ENCODE data around the gene TANGO2. TPM values are rescaled to one million over a fixed set of nuclear protein-coding genes. Genes with fewer than 3 reads are reported as not detected.

TANGO2 gene
- total RNA-seq, 1 donor from 2014 or later: 20.9 TPM

GRCh38 chr22:19992921-19993355, 28.0 kb upstream of the TANGO2 start:
- Histone ChIP-seq H3K27me3 (ENCODE audit: control insufficient read depth, insufficient read depth, low read length) (no peaks in the 10 kb centered on the region), H3K4me3 (ENCODE audit: low read depth, low read length) (no peak overlapping the region), H3K36me3 (ENCODE audit: control insufficient read depth, insufficient read depth, low read length) (no peaks in the 10 kb centered on the region)
- DNase-seq (ENCODE audit: low read depth): no peak
- no peak for TF ChIP-seq CTCF (IDR thresholded peaks at IDR 0.05; ENCODE audit: insufficient read depth, low read length, poor library complexity, severe bottlenecking)

- no peak for DNase-seq (ENCODE audit: low read depth)
- no peak for TF ChIP-seq CTCF (IDR thresholded peaks at IDR 0.05; ENCODE audit: insufficient read depth, low read length, poor library complexity, severe bottlenecking)
Observed at GRCh38 chr22:19993926-19994325, 27.0 kb upstream of the TANGO2 start.

GRCh38 chr22:19994851-19995610, 25.9 kb upstream of the TANGO2 start:
- no peaks in the 10 kb centered on the region for H3K36me3 ChIP-seq (ENCODE audit: control insufficient read depth, insufficient read depth, low read length)
- no peak overlapping the region for H3K4me3 ChIP-seq (ENCODE audit: low read depth, low read length)
- H3K27me3 ChIP-seq (ENCODE audit: control insufficient read depth, insufficient read depth, low read length): no peaks in the 10 kb centered on the region
- TF ChIP-seq CTCF (IDR thresholded peaks at IDR 0.05; ENCODE audit: insufficient read depth, low read length, poor library complexity, severe bottlenecking): no peak
- no peak for DNase-seq (ENCODE audit: low read depth)

More at GRCh38 chr22:19993926-19994325, 27.0 kb upstream of the TANGO2 start:
- Histone ChIP-seq H3K4me3 (ENCODE audit: low read depth, low read length) (no peak overlapping the region), H3K36me3 (ENCODE audit: control insufficient read depth, insufficient read depth, low read length) (no peaks in the 10 kb centered on the region), H3K27me3 (ENCODE audit: control insufficient read depth, insufficient read depth, low read length) (no peaks in the 10 kb centered on the region)

- Histone ChIP-seq H3K27me3 (ENCODE audit: control insufficient read depth, insufficient read depth, low read length) (no peaks in the 10 kb centered on the region), H3K4me3 (ENCODE audit: low read depth, low read length) (no peak overlapping the region), H3K36me3 (ENCODE audit: control insufficient read depth, insufficient read depth, low read length) (no peaks in the 10 kb centered on the region)
- no peak for DNase-seq (ENCODE audit: low read depth)
- TF ChIP-seq CTCF (IDR thresholded peaks at IDR 0.05; ENCODE audit: insufficient read depth, low read length, poor library complexity, severe bottlenecking): no peak
Observed at GRCh38 chr22:19995611-19996339, 25.1 kb upstream of the TANGO2 start.

- Histone ChIP-seq H3K4me3 (ENCODE audit: low read depth, low read length) (no peak overlapping the region), H3K27me3 (ENCODE audit: control insufficient read depth, insufficient read depth, low read length) (no peaks in the 10 kb centered on the region), H3K36me3 (ENCODE audit: control insufficient read depth, insufficient read depth, low read length) (no peaks in the 10 kb centered on the region)
- no peak for DNase-seq (ENCODE audit: low read depth)
- no peak for TF ChIP-seq CTCF (IDR thresholded peaks at IDR 0.05; ENCODE audit: insufficient read depth, low read length, poor library complexity, severe bottlenecking)
Observed at GRCh38 chr22:19996694-19997384, 24.1 kb upstream of the TANGO2 start.
